Fibroblast of pulmonary artery (primary cell): ENCODE results near the gene RRAS2.
"Not testable (repeated sequence)": the region's sequence is repeated elsewhere in the genome, so short reads cannot be mapped to it uniquely, and the experiment has no call there.

ENCODE experiments used
- DNase-seq: peaks from one replicate; pipeline ENCODE4 v3.0.0-alpha.2; 2010; ENCODE audit warnings: low read depth
- H3K4me3 ChIP-seq: replicated peaks from 2 replicates; pipeline ENCODE4 v1.5.1; 2011; ENCODE audit warnings: low read depth, mild to moderate bottlenecking, control low read depth, low read length, moderate library complexity
- TF ChIP-seq, protein P1 (sequence below): IDR thresholded peaks from 2 replicates; pipeline ENCODE4 v1.5.1; 2011; ENCODE audit warnings: mild to moderate bottlenecking, control low read depth, low read length, inconsistent platforms; ENCODE audit errors: missing control alignments

RRAS2 gene

DNA sequence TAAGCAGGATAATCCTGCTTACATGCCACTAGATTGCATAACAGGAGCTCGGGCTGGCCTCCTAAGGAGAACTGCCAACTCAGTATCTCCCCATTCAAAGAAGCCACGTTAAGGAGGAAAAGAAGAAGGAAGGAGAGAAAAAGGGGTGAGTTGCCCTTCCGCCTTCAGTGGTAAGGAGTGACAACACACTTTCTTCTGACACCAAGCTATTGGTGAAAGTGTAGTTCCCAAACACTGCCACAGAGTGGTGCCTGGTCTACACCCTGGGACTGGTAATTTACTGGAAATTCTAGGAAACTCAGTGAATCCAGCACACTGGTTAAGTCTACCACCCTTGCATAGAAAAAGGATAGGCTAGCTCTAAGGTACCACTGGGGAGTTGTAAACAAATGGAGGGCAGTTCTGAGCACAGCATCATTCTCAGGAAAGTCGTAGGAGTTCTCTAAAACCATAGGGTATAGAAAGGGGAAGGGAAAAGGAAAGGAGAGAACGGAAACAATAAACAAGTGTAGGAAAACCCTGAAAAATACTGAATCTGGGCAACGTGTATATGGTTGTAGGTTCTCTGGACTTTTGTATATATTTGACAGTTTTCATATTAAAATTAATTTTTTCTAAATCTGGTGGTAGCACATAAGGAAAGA, 58.2 kb downstream of the RRAS2 start:
- H3K4me3 ChIP-seq: no peak overlapping the region
- peak; percentile 89 for DNase-seq
- TF ChIP-seq, protein P1, sequence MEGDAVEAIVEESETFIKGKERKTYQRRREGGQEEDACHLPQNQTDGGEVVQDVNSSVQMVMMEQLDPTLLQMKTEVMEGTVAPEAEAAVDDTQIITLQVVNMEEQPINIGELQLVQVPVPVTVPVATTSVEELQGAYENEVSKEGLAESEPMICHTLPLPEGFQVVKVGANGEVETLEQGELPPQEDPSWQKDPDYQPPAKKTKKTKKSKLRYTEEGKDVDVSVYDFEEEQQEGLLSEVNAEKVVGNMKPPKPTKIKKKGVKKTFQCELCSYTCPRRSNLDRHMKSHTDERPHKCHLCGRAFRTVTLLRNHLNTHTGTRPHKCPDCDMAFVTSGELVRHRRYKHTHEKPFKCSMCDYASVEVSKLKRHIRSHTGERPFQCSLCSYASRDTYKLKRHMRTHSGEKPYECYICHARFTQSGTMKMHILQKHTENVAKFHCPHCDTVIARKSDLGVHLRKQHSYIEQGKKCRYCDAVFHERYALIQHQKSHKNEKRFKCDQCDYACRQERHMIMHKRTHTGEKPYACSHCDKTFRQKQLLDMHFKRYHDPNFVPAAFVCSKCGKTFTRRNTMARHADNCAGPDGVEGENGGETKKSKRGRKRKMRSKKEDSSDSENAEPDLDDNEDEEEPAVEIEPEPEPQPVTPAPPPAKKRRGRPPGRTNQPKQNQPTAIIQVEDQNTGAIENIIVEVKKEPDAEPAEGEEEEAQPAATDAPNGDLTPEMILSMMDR: peak; percentile 94

DNA sequence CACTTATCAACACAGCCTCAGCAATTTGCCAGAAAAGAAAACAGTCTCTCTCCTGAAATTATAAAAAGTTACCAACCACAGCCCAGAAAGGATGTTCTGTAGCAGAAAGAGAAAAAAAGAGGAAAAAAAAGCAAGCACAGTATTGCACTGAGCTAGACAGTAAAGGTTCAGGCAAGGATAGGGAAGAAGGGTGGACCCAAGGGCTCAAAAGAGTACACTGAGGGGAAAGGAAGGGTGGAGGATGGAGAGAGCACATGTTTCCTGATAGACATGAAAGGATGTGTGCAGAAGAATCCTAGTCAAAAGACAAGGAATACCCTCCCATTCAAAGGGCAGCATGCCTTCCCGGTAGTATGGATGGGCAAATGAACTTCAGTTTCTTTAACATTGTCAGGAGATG, 59.1 kb downstream of the RRAS2 start:
- DNase-seq: no peak
- TF ChIP-seq, protein P1: no peak
- no peak overlapping the region for H3K4me3 ChIP-seq

DNA sequence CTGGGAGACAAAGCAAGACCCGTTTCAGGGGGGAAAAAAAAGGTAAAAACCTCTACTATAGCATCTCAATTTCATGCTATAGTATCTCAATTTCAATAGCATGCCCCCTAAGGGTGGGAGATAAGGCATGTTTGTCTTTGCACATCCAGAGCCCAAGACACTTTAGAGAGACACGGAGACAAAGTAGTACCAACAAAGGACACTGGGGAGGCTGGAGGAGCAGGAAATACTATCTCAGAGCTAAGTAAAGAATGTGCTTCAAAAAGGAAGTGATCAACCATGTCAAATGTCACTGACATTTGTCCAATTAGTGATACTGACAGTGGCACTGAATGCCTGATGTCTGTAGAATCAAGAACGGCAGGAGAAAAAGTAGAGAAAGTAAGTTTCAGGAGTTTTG, 68.6 kb downstream of the RRAS2 start:
- TF ChIP-seq, protein P1: no peak
- H3K4me3 ChIP-seq: no peak overlapping the region
- DNase-seq: no peak

DNA sequence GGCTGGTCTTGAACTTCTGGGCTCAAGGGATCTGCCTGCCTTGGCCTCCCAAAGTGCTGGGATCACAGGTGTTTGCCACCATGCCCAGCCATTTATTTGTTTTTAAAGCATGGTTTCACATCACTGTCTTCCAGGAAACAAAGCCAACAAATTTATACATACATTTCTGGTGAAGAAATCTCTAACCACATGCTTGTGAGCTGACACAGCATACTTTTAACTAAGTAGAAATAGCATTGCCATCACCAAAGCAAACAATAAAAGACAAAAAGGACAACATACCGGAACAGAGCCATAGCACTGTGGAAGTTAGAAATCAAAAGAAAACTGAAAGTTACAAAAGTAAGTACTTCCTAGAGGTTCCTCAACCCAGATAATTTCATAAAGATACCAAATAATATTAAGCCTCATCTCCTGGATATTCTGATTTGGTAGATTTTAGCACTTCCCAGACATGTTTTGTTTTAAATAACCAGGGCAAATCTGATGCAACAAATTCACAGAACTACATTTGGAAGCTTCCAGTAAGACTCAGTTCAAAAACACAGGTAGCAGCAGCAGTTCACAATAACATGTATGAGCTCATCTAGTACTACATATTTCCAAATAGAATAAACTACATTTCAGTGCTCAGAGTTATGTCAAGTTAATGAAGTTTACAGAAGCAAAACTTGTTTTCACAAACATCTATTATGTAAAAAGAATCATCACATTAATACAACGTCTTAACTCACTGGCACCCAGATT, 70.6 kb downstream of the RRAS2 start:
- TF ChIP-seq, protein P1: no peak
- no peak overlapping the region for H3K4me3 ChIP-seq
- DNase-seq: peak; percentile 85

- DNase-seq: not testable (repeated sequence)
Measured at GRCh38 chr11:14278869-14279268, 80.1 kb downstream of the RRAS2 start.

GRCh38 chr11:14275076-14275475, 83.9 kb downstream of the RRAS2 start:
- peak; percentile 66 for DNase-seq
- TF ChIP-seq, protein P1: no peak
- H3K4me3 ChIP-seq: no peak overlapping the region

More at GRCh38 chr11:14278869-14279268, 80.1 kb downstream of the RRAS2 start:
- not testable (repeated sequence) for H3K4me3 ChIP-seq

GRCh38 chr11:14273895-14274294, 85.1 kb downstream of the RRAS2 start:
- no peak for DNase-seq
- H3K4me3 ChIP-seq: no peak overlapping the region
- TF ChIP-seq, protein P1: no peak
